Upper lobe of right lung (tissue), 1 donor: ENCODE data around the gene AKT1. TPM values are rescaled to one million over a fixed set of nuclear protein-coding genes. Genes with fewer than 3 reads are reported as not detected.

Experiments
- ATAC-seq: fragments of 200-7000 bp; cut with Tn5 transposase; one replicate; pipeline ENCODE4 v1.9.1; 2020; ENCODE audit warnings: mild to moderate bottlenecking, moderate library complexity
- DNase-seq: peaks from one replicate; pipeline ENCODE4 v3.0.0-alpha.2; 2020
- H3K27ac ChIP-seq: fragments of 200-600 bp; one replicate; pipeline ENCODE4 v1.8.0; 2022
- H3K27me3 ChIP-seq: fragments of 200-600 bp; one replicate; pipeline ENCODE4 v1.8.0; 2022; ENCODE audit warnings: mild to moderate bottlenecking
- H3K36me3 ChIP-seq: fragments of 200-600 bp; one replicate; pipeline ENCODE4 v1.8.0; 2022
- H3K4me1 ChIP-seq: fragments of 200-600 bp; one replicate; pipeline ENCODE4 v1.8.0; 2022
- H3K4me3 ChIP-seq: fragments of 200-600 bp; one replicate; pipeline ENCODE4 v1.8.0; 2022; ENCODE audit warnings: mild to moderate bottlenecking
- H3K9me3 ChIP-seq: fragments of 200-600 bp; one replicate; pipeline ENCODE4 v1.8.0; 2022
- CTCF ChIP-seq: fragments of 200-600 bp; IDR thresholded peaks from one replicate; pipeline ENCODE4 v1.8.0; 2022; ENCODE audit warnings: antibody characterized with exemption
- intact Hi-C: fragments of 100-400 bp; cut with DNase I; formaldehyde crosslinking; loops from one replicate; pipeline ENCODE4 v1.11.0; 2022
- total RNA-seq: library from RNA; stranded (reverse); fragmentation: NEBNext Ultra II Directional; extraction: Animal tissue kit (Norgen Biotek cat#: 25700); gene quantifications from one replicate; pipeline ENCODE4 v1.2.1, GENCODE V29; 2021
- donor health status: DM: no; HTN: yes; CAD: no; lungs with severe emphysema.

AKT1 gene
- total RNA-seq, 1 donor from 2014 or later = 174 TPM

GRCh38 chr14:104780513-104781030, 15.0 kb downstream of the AKT1 start:
- Histone ChIP-seq H3K27ac (no peak overlapping the region), H3K36me3 (peaks cover 31% of the 10 kb centered on the region), H3K9me3 (no peaks in the 10 kb centered on the region), H3K4me3 (no peak overlapping the region), H3K4me1 (peaks cover 17% of the 10 kb centered on the region), H3K27me3 (no peaks in the 10 kb centered on the region)
- DNase-seq = no peak
- no peak for ATAC-seq
- intact Hi-C loops = no loop called here
- TF ChIP-seq CTCF = no peak

GRCh38 chr14:104779776-104780512, 15.6 kb downstream of the AKT1 start:
- DNase-seq (no peak), ATAC-seq (no peak)
- peaks cover 37% of the 10 kb centered on the region for H3K36me3 ChIP-seq

GRCh38 chr14:104778694-104779331, 16.7 kb downstream of the AKT1 start:
- H3K9me3 ChIP-seq = no peaks in the 10 kb centered on the region
- TF ChIP-seq CTCF = no peak
- peaks cover 45% of the 10 kb centered on the region for H3K36me3 ChIP-seq
- no peaks in the 10 kb centered on the region for H3K4me1 ChIP-seq
- H3K27me3 ChIP-seq = no peaks in the 10 kb centered on the region
- no peak for ATAC-seq
- H3K4me3 ChIP-seq = no peak overlapping the region
- H3K27ac ChIP-seq = no peak overlapping the region
- DNase-seq = no peak
- intact Hi-C loops = no loop called here

More at GRCh38 chr14:104779776-104780512, 15.6 kb downstream of the AKT1 start:
- Histone ChIP-seq H3K4me3 (no peak overlapping the region), H3K9me3 (no peaks in the 10 kb centered on the region), H3K27ac (no peak overlapping the region), H3K27me3 (no peaks in the 10 kb centered on the region), H3K4me1 (peaks cover 10% of the 10 kb centered on the region)
- TF ChIP-seq CTCF = no peak
- intact Hi-C loops = no loop called here

- H3K27me3 ChIP-seq = no peaks in the 10 kb centered on the region
- TF ChIP-seq CTCF = no peak
- intact Hi-C loops = no loop called here
- no peak for ATAC-seq
- H3K9me3 ChIP-seq = no peaks in the 10 kb centered on the region
- DNase-seq = no peak
- H3K4me1 ChIP-seq = no peaks in the 10 kb centered on the region
- H3K4me3 ChIP-seq = no peak overlapping the region
- no peak overlapping the region for H3K27ac ChIP-seq
- peaks cover 52% of the 10 kb centered on the region for H3K36me3 ChIP-seq
These were observed 17.7 kb downstream of the AKT1 start for GRCh38 chr14:104777808-104778249.

GRCh38 chr14:104776961-104777807, 18.4 kb downstream of the AKT1 start:
- peaks cover 56% of the 10 kb centered on the region for H3K36me3 ChIP-seq
- DNase-seq = no peak
- no peak for ATAC-seq

More at GRCh38 chr14:104776961-104777807, 18.4 kb downstream of the AKT1 start:
- no peak for TF ChIP-seq CTCF
- Histone ChIP-seq H3K27me3 (no peaks in the 10 kb centered on the region), H3K27ac (no peak overlapping the region), H3K9me3 (no peaks in the 10 kb centered on the region), H3K4me1 (no peaks in the 10 kb centered on the region), H3K4me3 (no peak overlapping the region)
- intact Hi-C loops = no loop called here
